ENCODE results near the gene MYCBP2. TPM values are rescaled to one million over a fixed set of nuclear protein-coding genes. Genes with fewer than 3 reads are reported as not detected.

Gene MYCBP2
- total RNA-seq, 1 donor from 2014 or later, result 75.4 TPM

GRCh38 chr13:77118134-77118533 is 208.8 kb downstream of the MYCBP2 start:
- H3K27me3 Mint-ChIP-seq (ENCODE audit: low read depth), result no peaks in the 10 kb centered on the region

GRCh38 chr13:77114271-77114670 is 212.6 kb downstream of the MYCBP2 start:
- no peak overlapping the region for H3K4me3 Mint-ChIP-seq
- peaks cover 34% of the 10 kb centered on the region for H3K36me3 Mint-ChIP-seq (ENCODE audit: low read depth)
- H3K27ac Mint-ChIP-seq (ENCODE audit: unreplicated experiment), result no peak overlapping the region
- no peaks in the 10 kb centered on the region for H3K4me1 Mint-ChIP-seq
- H3K9me3 Mint-ChIP-seq, result peaks cover 16% of the 10 kb centered on the region
- no peak for TF ChIP-seq CTCF (conservative IDR thresholded peaks at IDR 0.05)
- no peaks in the 10 kb centered on the region for H3K27me3 Mint-ChIP-seq (ENCODE audit: low read depth)
- no peak for DNase-seq (ENCODE audit: low read depth, low spot score)

More at GRCh38 chr13:77118134-77118533, 208.8 kb downstream of the MYCBP2 start:
- Mint-ChIP-seq H3K4me3 (no peak overlapping the region), H3K27ac (ENCODE audit: unreplicated experiment) (peak overlapping the region; percentile 87), H3K36me3 (ENCODE audit: low read depth) (peaks cover 8% of the 10 kb centered on the region), H3K9me3 (no peaks in the 10 kb centered on the region), H3K4me1 (no peaks in the 10 kb centered on the region)
- no peak for DNase-seq (ENCODE audit: low read depth, low spot score)
- no peak for TF ChIP-seq CTCF (conservative IDR thresholded peaks at IDR 0.05)

- no peak for TF ChIP-seq CTCF (conservative IDR thresholded peaks at IDR 0.05)
- no peak overlapping the region for H3K4me3 Mint-ChIP-seq
- H3K4me1 Mint-ChIP-seq, result no peaks in the 10 kb centered on the region
- H3K9me3 Mint-ChIP-seq, result peaks cover 16% of the 10 kb centered on the region
- H3K27ac Mint-ChIP-seq (ENCODE audit: unreplicated experiment), result no peak overlapping the region
- no peaks in the 10 kb centered on the region for H3K27me3 Mint-ChIP-seq (ENCODE audit: low read depth)
- no peak for DNase-seq (ENCODE audit: low read depth, low spot score)
- H3K36me3 Mint-ChIP-seq (ENCODE audit: low read depth), result peaks cover 36% of the 10 kb centered on the region
Measured at GRCh38 chr13:77113496-77113895, 213.4 kb downstream of the MYCBP2 start.

GRCh38 chr13:77105051-77105450 is 221.8 kb downstream of the MYCBP2 start:
- Mint-ChIP-seq H3K4me3 (no peak overlapping the region), H3K36me3 (ENCODE audit: low read depth) (peaks cover 20% of the 10 kb centered on the region), H3K27ac (ENCODE audit: unreplicated experiment) (no peak overlapping the region)

GRCh38 chr13:77099415-77099814 is 227.5 kb downstream of the MYCBP2 start:
- Mint-ChIP-seq H3K27me3 (ENCODE audit: low read depth) (no peaks in the 10 kb centered on the region), H3K4me1 (peaks cover under 1% of the 10 kb centered on the region), H3K9me3 (no peaks in the 10 kb centered on the region), H3K36me3 (ENCODE audit: low read depth) (peaks cover 21% of the 10 kb centered on the region), H3K27ac (ENCODE audit: unreplicated experiment) (no peak overlapping the region), H3K4me3 (no peak overlapping the region)
- no peak for DNase-seq (ENCODE audit: low read depth, low spot score)
- TF ChIP-seq CTCF (conservative IDR thresholded peaks at IDR 0.05), result no peak

More at GRCh38 chr13:77105051-77105450, 221.8 kb downstream of the MYCBP2 start:
- Mint-ChIP-seq H3K27me3 (ENCODE audit: low read depth) (no peaks in the 10 kb centered on the region), H3K4me1 (peaks cover 3% of the 10 kb centered on the region), H3K9me3 (peaks cover 4% of the 10 kb centered on the region)
- DNase-seq (ENCODE audit: low read depth, low spot score), result no peak
- no peak for TF ChIP-seq CTCF (conservative IDR thresholded peaks at IDR 0.05)

- Mint-ChIP-seq H3K27ac (ENCODE audit: unreplicated experiment) (no peak overlapping the region), H3K4me3 (no peak overlapping the region), H3K27me3 (ENCODE audit: low read depth) (no peaks in the 10 kb centered on the region), H3K9me3 (no peaks in the 10 kb centered on the region), H3K36me3 (ENCODE audit: low read depth) (peaks cover 24% of the 10 kb centered on the region), H3K4me1 (no peaks in the 10 kb centered on the region)
- TF ChIP-seq CTCF (conservative IDR thresholded peaks at IDR 0.05), result no peak
- DNase-seq (ENCODE audit: low read depth, low spot score), result no peak
Measured at GRCh38 chr13:77095288-77095687, 231.6 kb downstream of the MYCBP2 start.
